ENCODE measurements around the gene PLEKHH2.

Gene PLEKHH2

DNA sequence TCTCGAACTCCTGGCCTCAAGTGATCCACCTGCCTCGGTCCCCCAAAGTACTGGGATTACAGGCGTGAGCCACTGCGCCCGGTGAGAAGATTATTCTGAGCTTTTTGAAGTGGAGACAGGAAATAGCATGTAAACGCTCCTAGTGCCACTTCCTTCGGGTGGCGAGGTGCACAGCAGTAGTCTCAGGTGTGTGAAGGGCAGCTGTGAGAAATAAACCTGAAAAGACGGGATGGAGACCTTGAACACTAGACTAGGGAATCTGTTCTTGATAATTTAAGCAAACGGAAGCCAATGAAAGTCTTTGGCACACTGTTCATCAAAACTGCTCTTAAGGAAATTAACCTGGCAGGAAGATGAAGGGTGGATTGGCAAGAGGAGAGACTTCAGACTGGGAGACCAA is 439 bp upstream of the PLEKHH2 start:
- no peak for TF ChIP-seq CTCF (conservative IDR thresholded peaks at IDR 0.05; ENCODE audit: low read depth)
- no peak overlapping the region for H3K27ac ChIP-seq
- CTCF ChIA-PET, result no interaction called here
- POLR2A ChIA-PET (ENCODE audit: low non-redundant PET), result interaction anchor here (0.6 kb wide), 2 partner anchors 19 to 41 kb away, joined by 5 to 7 read pairs; partner anchors contain the start of gene THADA
- DNase-seq (ENCODE audit: low spot score), result peak; percentile 5

- ChIA-PET CTCF (no interaction called here), POLR2A (ENCODE audit: low non-redundant PET) (no interaction called here)
- no peak for DNase-seq (ENCODE audit: low spot score)
- TF ChIP-seq CTCF (conservative IDR thresholded peaks at IDR 0.05; ENCODE audit: low read depth), result no peak
- H3K27ac ChIP-seq, result no peak overlapping the region
Observed at GRCh38 chr2:43642363-43642762, 5.3 kb downstream of the PLEKHH2 start.

DNA sequence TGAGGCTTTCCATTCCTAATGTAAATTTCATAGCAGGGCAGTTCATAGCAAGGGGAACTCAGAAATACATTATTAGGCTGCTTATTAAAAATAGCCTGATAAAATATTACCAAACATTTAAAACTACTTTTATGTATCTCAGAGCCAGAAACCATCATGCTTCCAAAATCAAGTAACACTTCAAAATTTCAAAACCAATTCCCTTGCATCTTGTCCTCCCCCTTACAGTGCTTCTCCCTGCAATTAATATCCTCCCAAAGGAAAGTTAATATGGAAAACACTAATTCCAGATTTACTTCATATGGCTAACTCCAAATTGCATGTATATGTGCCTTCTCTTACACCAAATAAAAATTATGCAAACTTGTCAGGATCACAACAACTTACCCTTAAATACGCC is 6.6 kb downstream of the PLEKHH2 start:
- no peak for TF ChIP-seq CTCF (conservative IDR thresholded peaks at IDR 0.05; ENCODE audit: low read depth)
- ChIA-PET CTCF (no interaction called here), POLR2A (ENCODE audit: low non-redundant PET) (no interaction called here)
- no peak overlapping the region for H3K27ac ChIP-seq
- no peak for DNase-seq (ENCODE audit: low spot score)

GRCh38 chr2:43648994-43649701 is 12.1 kb downstream of the PLEKHH2 start:
- TF ChIP-seq CTCF (conservative IDR thresholded peaks at IDR 0.05; ENCODE audit: low read depth), result no peak
- no peak overlapping the region for H3K27ac ChIP-seq
- POLR2A ChIA-PET (ENCODE audit: low non-redundant PET), result no interaction called here

DNA sequence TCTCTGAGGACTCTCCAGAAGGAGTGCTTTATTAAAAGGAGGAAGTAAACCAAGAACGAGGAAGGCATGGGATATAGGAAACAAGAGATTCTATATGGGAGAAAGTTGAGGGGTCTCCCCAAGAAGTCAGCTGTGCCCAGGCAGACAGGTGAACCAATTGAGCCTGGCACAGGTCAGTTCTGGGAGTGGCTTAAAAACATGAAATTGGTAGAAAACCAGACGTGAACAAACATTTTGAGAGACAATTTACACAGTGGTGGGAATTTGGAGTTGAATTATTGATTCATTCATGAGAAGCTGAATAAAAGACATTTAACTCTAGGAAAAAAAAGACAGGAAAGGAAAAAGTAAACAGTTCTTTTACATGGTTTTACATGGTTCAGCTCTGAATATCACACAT is 16.4 kb downstream of the PLEKHH2 start:
- no peak for TF ChIP-seq CTCF (conservative IDR thresholded peaks at IDR 0.05; ENCODE audit: low read depth)
- ChIA-PET CTCF (no interaction called here), POLR2A (ENCODE audit: low non-redundant PET) (no interaction called here)
- H3K27ac ChIP-seq, result no peak overlapping the region
- DNase-seq (ENCODE audit: low spot score), result no peak

More at GRCh38 chr2:43648994-43649701, 12.1 kb downstream of the PLEKHH2 start:
- CTCF ChIA-PET, result interaction anchor here (0.6 kb wide), 1 partner anchor 1520 kb away, joined by 3 read pairs; no protein-coding TSS in a partner anchor
- DNase-seq (ENCODE audit: low spot score), result no peak

DNA sequence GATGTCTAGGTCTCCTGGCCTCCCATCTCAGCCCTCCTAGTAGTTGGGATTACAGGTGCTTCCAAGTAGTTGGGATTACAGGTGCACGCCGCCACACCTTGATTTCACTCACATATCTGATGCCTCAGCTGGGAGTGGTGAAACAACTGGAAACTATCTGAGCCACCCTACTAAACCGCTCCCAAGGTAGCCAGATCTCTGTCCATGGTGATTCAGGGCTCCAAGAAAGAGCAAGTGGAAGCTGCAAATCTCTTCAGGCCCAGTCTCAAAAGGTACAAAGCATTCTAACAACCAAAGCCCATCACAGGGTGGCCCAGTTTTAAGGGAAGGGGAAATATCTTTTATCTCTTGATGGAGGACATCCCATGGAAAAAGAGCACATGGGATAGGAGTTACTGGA is 20.2 kb downstream of the PLEKHH2 start:
- no peak for DNase-seq (ENCODE audit: low spot score)
- no peak for TF ChIP-seq CTCF (conservative IDR thresholded peaks at IDR 0.05; ENCODE audit: low read depth)
- ChIA-PET POLR2A (ENCODE audit: low non-redundant PET) (no interaction called here), CTCF (interaction anchor here (0.7 kb wide), 1 partner anchor 12 kb away, joined by 3 read pairs; no protein-coding TSS in a partner anchor)
- H3K27ac ChIP-seq, result no peak overlapping the region

All from RWPE1 (cell line).